Measurements from ENCODE around the gene PRICKLE4. TPM values are rescaled to one million over a fixed set of nuclear protein-coding genes. Genes with fewer than 3 reads are reported as not detected.

The PRICKLE4 gene
- total and polyA plus RNA-seq, 2 of the 4 experiments (the other 2 are of a cell fraction) = 0.72 TPM; not detected in 1

DNA sequence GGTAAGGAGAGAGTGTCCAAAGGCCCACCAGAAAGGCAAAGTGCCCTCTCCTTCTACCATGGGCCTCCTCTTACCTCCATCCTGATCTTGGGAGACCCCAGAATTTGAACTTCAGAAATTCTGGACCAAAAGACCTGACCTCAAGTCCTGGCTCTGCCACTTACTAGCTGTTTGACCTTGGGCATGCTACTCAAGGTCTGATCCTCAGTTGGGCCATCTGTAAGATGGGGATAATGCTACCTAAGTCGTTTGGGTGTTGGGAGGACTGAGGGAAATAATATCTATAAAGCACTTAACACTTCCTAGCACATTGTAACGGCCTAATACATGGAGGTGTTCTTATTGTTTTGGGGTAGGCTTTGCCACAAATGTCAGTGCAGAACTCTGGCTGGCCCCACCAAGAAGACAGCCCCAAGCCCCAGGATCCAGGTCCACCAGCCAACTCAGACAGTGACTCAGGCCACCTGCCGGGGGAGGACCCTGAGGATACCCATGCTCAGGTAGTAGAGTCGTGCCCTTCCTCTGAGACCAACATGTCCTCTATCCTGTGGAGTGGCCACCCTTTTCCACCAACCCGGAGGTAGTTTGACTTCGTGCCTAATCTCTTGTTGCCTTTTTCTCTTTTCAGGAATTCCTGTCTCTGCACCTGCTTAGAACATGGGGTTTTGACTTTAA, 2.7 kb downstream of the PRICKLE4 start:
- Histone ChIP-seq H4K5ac (ENCODE audit: low read depth, low read length) (no peak overlapping the region), H3K56ac (ENCODE audit: extremely low read depth, insufficient read depth, low read length) (no peak overlapping the region), H3K79me1 (ENCODE audit: low read depth in 1 of 2, low read length in 2 of 2) (peaks cover 15 to 41% of the 10 kb centered on the region in 2 experiments), H3K36me3 (ENCODE audit: control insufficient read depth, insufficient read depth, low read length) (no peaks in the 10 kb centered on the region), H3K4ac (ENCODE audit: low read depth, low read length) (no peak overlapping the region), H3K9me1 (ENCODE audit: insufficient read depth, low read length) (no peaks in the 10 kb centered on the region; the same call in 1 of the 2 replicates), H3K18ac (ENCODE audit: low read depth, low read length) (no peak overlapping the region), H2AK5ac (ENCODE audit: low read depth, low read length) (no peak overlapping the region), H3K9me3 (ENCODE audit: control insufficient read depth, insufficient read depth, low read length) (no peaks in the 10 kb centered on the region), H2BK5ac (ENCODE audit: low read depth, low read length, poor library complexity, severe bottlenecking) (no peak overlapping the region), H2AK9ac (replicated peaks; ENCODE audit: low read depth, low read length, poor library complexity) (no peak overlapping the region), H3K4me1 (ENCODE audit: control insufficient read depth, insufficient read depth, low read length) (peaks cover 16% of the 10 kb centered on the region), H4K91ac (ENCODE audit: insufficient read depth, low read depth, low read length) (no peak overlapping the region), H3K9ac (ENCODE audit: low read depth, low read length) (no peak overlapping the region), H3K4me2 (ENCODE audit: low read depth, low read length) (no peak overlapping the region), H4K20me1 (ENCODE audit: insufficient read depth, low read length) (no peaks in the 10 kb centered on the region), H3K4me3 (ENCODE audit: insufficient read depth, low read depth, low read length) (no peak overlapping the region), H3K23ac (ENCODE audit: low read depth, low read length) (no peak overlapping the region), H2BK120ac (ENCODE audit: low read depth, low read length) (no peak overlapping the region), H3K14ac (replicated peaks; ENCODE audit: low read depth, low read length) (no peak overlapping the region), H2AFZ (replicated peaks; ENCODE audit: low read length, poor library complexity) (no peak overlapping the region), H4K8ac (ENCODE audit: low read depth in 2 of 2, low read length in 2 of 2) (no peak overlapping the region), H3K27me3 (ENCODE audit: control insufficient read depth, insufficient read depth, low read length) (no peaks in the 10 kb centered on the region), H2BK15ac (ENCODE audit: low read depth, low read length) (no peak overlapping the region), H2BK20ac (ENCODE audit: low read depth, low read length) (no peak overlapping the region), H3K27ac (ENCODE audit: insufficient read depth, low read length) (no peak overlapping the region)
- 100% methylated on average over 1 of the region's 6 CpGs; no CpG with 5 or more reads in 1 of the 2 experiments for WGBS, 2 experiments (ENCODE audit: extremely low coverage in 2 of 2, insufficient read length in 1 of 2)
- in situ Hi-C loops (cut with MboI; ENCODE audit: low sequenced_read_pairs) (loop anchor here (5.0 to 10.0 kb wide), 2 partner anchors 152 to 264 kb away; no protein-coding TSS in a partner anchor), dilution Hi-C loops (cut with HindIII; ENCODE audit: low sequenced_read_pairs, unreplicated experiment) (no loop called here), intact Hi-C loops (cut with micrococcal nuclease) (loop anchor here (5.0 to 10.0 kb wide), 3 partner anchors 154 to 432 kb away; partner anchors contain the start of gene MRPS10)
- DNase-seq = no peak
- no peak for ATAC-seq (ENCODE audit: low read depth)
- BruUV-seq (replicated peaks) = no TSS peak
- POLR2A ChIA-PET (ENCODE audit: unreplicated experiment) = no interaction called here
- CTCF ChIA-PET = no interaction called here
- TF ChIP-seq MAZ (IDR thresholded peaks at IDR 0.05; ENCODE audit: borderline replicate concordance, low read depth, low read length) = no peak
- no peak for TF ChIP-seq MAFK (IDR thresholded peaks at IDR 0.05; ENCODE audit: low read depth, low read length)
